Measurements from ENCODE around the gene HOXC6.

HOXC6 gene

DNA sequence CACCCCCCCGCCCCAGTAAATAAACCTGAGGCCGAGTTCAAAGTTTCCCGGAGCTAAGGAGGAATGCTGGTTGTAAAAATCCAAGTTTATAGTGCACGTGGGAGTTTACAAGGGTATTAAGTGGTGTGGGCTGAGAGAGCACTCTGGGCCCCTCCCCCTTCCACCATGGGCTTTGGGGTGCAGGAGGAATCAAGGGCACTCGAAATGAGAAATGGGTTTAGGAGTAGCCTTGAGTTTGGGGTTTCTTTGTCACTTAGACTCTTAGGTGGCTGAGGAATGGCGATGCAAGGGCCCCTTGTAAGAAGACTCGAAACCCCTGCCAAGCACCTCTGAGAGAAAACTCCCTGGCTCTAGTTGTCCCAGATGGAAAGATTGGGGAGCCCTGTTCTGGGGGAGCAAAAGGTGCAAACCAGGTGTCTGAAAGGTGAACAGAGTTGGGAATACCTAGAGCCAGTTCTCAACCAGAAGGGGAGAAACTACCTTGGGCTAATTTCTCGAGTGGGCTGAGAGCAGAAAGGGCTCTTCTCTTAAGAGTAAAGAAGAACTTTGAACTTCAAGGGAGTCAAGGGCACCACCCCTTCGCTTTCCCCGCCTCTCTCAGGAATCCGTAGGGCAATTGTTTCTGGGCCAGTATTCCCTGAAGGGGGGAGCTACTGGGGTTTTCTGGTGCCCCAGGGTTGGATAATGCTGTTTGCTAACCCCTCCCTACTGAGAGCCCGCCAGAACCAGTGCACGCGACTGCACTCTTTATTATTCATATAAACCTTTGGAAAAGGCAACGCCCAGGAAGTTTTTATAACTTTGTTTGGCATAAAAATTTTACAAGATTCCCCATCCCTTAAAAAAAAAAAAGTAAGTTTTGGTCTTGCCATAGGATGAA lies 49.5 kb upstream of the HOXC6 start (continued):
- TF ChIP-seq, protein P1, sequence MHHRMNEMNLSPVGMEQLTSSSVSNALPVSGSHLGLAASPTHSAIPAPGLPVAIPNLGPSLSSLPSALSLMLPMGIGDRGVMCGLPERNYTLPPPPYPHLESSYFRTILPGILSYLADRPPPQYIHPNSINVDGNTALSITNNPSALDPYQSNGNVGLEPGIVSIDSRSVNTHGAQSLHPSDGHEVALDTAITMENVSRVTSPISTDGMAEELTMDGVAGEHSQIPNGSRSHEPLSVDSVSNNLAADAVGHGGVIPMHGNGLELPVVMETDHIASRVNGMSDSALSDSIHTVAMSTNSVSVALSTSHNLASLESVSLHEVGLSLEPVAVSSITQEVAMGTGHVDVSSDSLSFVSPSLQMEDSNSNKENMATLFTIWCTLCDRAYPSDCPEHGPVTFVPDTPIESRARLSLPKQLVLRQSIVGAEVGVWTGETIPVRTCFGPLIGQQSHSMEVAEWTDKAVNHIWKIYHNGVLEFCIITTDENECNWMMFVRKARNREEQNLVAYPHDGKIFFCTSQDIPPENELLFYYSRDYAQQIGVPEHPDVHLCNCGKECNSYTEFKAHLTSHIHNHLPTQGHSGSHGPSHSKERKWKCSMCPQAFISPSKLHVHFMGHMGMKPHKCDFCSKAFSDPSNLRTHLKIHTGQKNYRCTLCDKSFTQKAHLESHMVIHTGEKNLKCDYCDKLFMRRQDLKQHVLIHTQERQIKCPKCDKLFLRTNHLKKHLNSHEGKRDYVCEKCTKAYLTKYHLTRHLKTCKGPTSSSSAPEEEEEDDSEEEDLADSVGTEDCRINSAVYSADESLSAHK (tag by site-specific recombination; IDR thresholded peaks at IDR 0.05), result peak; percentile 86
- TF ChIP-seq ZNF837 (tag by site-specific recombination; IDR thresholded peaks at IDR 0.05) (no peak), ZNF664 (tag by site-specific recombination; IDR thresholded peaks at IDR 0.05) (no peak), ZNF521 (tag by site-specific recombination; IDR thresholded peaks at IDR 0.05) (no peak), ZNF768 (tag by site-specific recombination; IDR thresholded peaks at IDR 0.05) (no peak), ZNF341 (tag by site-specific recombination; IDR thresholded peaks at IDR 0.05; ENCODE audit: low read depth) (peak; percentile 83), ZNF366 (tag by site-specific recombination; conservative IDR thresholded peaks at IDR 0.05) (0 out of 2 replicates have a peak, but pooled peaks have one; percentile 8), ZNF654 (tag by site-specific recombination; IDR thresholded peaks at IDR 0.05; ENCODE audit: low read depth) (no peak), ZBTB8A (tag by site-specific recombination; IDR thresholded peaks at IDR 0.05) (peak; percentile 86; the same call in 1 of the 2 replicates), SP2 (tag by site-specific recombination; IDR thresholded peaks at IDR 0.05) (peak; percentile 58), FEZF1 (tag by site-specific recombination; IDR thresholded peaks at IDR 0.05) (peak; percentile 58), YY2 (tag by site-specific recombination; IDR thresholded peaks at IDR 0.05) (no peak), KLF7 (tag by site-specific recombination; IDR thresholded peaks at IDR 0.05; ENCODE audit: borderline replicate concordance) (peak; percentile 94; the same call in 1 of the 2 replicates), ZFHX2 (tag by site-specific recombination; conservative IDR thresholded peaks at IDR 0.05) (peak; percentile 92), ZNF843 (tag by site-specific recombination; IDR thresholded peaks at IDR 0.05) (peak; percentile 57), ZBTB21 (tag by site-specific recombination; IDR thresholded peaks at IDR 0.05) (no peak), ZNF549 (tag by site-specific recombination; IDR thresholded peaks at IDR 0.05) (no peak)
- TF ChIP-seq, protein P2, sequence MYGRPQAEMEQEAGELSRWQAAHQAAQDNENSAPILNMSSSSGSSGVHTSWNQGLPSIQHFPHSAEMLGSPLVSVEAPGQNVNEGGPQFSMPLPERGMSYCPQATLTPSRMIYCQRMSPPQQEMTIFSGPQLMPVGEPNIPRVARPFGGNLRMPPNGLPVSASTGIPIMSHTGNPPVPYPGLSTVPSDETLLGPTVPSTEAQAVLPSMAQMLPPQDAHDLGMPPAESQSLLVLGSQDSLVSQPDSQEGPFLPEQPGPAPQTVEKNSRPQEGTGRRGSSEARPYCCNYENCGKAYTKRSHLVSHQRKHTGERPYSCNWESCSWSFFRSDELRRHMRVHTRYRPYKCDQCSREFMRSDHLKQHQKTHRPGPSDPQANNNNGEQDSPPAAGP (tag by site-specific recombination; IDR thresholded peaks at IDR 0.05), result peak; percentile 18; the same call in 1 of the 2 replicates
- TF ChIP-seq, protein P3, sequence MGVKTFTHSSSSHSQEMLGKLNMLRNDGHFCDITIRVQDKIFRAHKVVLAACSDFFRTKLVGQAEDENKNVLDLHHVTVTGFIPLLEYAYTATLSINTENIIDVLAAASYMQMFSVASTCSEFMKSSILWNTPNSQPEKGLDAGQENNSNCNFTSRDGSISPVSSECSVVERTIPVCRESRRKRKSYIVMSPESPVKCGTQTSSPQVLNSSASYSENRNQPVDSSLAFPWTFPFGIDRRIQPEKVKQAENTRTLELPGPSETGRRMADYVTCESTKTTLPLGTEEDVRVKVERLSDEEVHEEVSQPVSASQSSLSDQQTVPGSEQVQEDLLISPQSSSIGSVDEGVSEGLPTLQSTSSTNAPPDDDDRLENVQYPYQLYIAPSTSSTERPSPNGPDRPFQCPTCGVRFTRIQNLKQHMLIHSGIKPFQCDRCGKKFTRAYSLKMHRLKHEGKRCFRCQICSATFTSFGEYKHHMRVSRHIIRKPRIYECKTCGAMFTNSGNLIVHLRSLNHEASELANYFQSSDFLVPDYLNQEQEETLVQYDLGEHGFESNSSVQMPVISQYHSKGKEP (tag by site-specific recombination; IDR thresholded peaks at IDR 0.05), result 0 out of 2 replicates have a peak, but pooled peaks have one; percentile 7
- TF ChIP-seq, protein P4, sequence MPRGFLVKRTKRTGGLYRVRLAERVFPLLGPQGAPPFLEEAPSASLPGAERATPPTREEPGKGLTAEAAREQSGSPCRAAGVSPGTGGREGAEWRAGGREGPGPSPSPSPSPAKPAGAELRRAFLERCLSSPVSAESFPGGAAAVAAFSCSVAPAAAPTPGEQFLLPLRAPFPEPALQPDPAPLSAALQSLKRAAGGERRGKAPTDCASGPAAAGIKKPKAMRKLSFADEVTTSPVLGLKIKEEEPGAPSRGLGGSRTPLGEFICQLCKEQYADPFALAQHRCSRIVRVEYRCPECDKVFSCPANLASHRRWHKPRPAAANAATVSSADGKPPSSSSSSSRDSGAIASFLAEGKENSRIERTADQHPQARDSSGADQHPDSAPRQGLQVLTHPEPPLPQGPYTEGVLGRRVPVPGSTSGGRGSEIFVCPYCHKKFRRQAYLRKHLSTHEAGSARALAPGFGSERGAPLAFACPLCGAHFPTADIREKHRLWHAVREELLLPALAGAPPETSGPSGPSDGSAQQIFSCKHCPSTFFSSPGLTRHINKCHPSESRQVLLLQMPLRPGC (tag by site-specific recombination; IDR thresholded peaks at IDR 0.05), result no peak
- TF ChIP-seq, protein P5, sequence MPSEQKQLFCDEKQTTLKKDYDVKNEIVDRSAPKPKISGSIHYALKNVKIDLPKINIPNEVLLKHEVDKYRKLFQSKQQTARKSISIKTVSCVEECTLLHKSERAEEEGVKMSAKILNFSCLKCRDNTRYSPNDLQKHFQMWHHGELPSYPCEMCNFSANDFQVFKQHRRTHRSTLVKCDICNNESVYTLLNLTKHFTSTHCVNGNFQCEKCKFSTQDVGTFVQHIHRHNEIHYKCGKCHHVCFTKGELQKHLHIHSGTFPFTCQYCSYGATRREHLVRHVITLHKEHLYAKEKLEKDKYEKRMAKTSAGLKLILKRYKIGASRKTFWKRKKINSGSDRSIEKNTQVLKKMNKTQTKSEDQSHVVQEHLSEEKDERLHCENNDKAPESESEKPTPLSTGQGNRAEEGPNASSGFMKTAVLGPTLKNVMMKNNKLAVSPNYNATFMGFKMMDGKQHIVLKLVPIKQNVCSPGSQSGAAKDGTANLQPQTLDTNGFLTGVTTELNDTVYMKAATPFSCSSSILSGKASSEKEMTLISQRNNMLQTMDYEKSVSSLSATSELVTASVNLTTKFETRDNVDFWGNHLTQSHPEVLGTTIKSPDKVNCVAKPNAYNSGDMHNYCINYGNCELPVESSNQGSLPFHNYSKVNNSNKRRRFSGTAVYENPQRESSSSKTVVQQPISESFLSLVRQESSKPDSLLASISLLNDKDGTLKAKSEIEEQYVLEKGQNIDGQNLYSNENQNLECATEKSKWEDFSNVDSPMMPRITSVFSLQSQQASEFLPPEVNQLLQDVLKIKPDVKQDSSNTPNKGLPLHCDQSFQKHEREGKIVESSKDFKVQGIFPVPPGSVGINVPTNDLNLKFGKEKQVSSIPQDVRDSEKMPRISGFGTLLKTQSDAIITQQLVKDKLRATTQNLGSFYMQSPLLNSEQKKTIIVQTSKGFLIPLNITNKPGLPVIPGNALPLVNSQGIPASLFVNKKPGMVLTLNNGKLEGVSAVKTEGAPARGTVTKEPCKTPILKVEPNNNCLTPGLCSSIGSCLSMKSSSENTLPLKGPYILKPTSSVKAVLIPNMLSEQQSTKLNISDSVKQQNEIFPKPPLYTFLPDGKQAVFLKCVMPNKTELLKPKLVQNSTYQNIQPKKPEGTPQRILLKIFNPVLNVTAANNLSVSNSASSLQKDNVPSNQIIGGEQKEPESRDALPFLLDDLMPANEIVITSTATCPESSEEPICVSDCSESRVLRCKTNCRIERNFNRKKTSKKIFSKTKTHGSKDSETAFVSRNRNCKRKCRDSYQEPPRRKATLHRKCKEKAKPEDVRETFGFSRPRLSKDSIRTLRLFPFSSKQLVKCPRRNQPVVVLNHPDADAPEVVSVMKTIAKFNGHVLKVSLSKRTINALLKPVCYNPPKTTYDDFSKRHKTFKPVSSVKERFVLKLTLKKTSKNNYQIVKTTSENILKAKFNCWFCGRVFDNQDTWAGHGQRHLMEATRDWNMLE (tag by site-specific recombination; conservative IDR thresholded peaks at IDR 0.05; ENCODE audit: low read depth), result no peak
- TF ChIP-seq, protein P6, sequence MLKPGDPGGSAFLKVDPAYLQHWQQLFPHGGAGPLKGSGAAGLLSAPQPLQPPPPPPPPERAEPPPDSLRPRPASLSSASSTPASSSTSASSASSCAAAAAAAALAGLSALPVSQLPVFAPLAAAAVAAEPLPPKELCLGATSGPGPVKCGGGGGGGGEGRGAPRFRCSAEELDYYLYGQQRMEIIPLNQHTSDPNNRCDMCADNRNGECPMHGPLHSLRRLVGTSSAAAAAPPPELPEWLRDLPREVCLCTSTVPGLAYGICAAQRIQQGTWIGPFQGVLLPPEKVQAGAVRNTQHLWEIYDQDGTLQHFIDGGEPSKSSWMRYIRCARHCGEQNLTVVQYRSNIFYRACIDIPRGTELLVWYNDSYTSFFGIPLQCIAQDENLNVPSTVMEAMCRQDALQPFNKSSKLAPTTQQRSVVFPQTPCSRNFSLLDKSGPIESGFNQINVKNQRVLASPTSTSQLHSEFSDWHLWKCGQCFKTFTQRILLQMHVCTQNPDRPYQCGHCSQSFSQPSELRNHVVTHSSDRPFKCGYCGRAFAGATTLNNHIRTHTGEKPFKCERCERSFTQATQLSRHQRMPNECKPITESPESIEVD (tag by site-specific recombination; IDR thresholded peaks at IDR 0.05), result peak; percentile 97
- TF ChIP-seq, protein P7, sequence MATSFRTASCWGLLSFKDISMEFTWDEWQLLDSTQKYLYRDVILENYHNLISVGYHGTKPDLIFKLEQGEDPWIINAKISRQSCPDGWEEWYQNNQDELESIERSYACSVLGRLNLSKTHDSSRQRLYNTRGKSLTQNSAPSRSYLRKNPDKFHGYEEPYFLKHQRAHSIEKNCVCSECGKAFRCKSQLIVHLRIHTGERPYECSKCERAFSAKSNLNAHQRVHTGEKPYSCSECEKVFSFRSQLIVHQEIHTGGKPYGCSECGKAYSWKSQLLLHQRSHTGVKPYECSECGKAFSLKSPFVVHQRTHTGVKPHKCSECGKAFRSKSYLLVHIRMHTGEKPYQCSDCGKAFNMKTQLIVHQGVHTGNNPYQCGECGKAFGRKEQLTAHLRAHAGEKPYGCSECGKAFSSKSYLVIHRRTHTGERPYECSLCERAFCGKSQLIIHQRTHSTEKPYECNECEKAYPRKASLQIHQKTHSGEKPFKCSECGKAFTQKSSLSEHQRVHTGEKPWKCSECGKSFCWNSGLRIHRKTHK (tag by site-specific recombination; IDR thresholded peaks at IDR 0.05), result no peak
